Stimulated activated CD4-positive, alpha-beta T cell treated with anti-CD3 and anti-CD28 coated beads, Interleukin-1b, Interleukin-23, amount 100 ng/mL, for 48 hours (primary cell): ENCODE data around the gene HOXB8.
A peak's percentile ranks its signal among the peaks of the same experiment; 100 is the strongest.

ENCODE experiments used
- DNase-seq: peaks from one replicate; pipeline ENCODE4 v3.0.0-alpha.2; 2020

The HOXB8 gene

GRCh38 chr17:48637323-48638260 is 22.5 kb upstream of the HOXB8 start:
- DNase-seq, result no peak

GRCh38 chr17:48636177-48637018 is 21.3 kb upstream of the HOXB8 start:
- DNase-seq, result peak; percentile 79

- DNase-seq, result no peak
Observed at GRCh38 chr17:48634493-48635208, 19.6 kb upstream of the HOXB8 start.

GRCh38 chr17:48633266-48633677 is 18.2 kb upstream of the HOXB8 start:
- DNase-seq, result no peak

GRCh38 chr17:48632579-48633265 is 17.6 kb upstream of the HOXB8 start:
- DNase-seq, result no peak

GRCh38 chr17:48631693-48632578 is 16.8 kb upstream of the HOXB8 start:
- DNase-seq, result no peak

- DNase-seq, result no peak
Observed at GRCh38 chr17:48630925-48631692, 16.0 kb upstream of the HOXB8 start.

GRCh38 chr17:48630009-48630924 is 15.2 kb upstream of the HOXB8 start:
- DNase-seq, result no peak

- no peak for DNase-seq
Observed at GRCh38 chr17:48629411-48629759, 14.3 kb upstream of the HOXB8 start.

- no peak for DNase-seq
Observed at GRCh38 chr17:48628649-48629410, 13.7 kb upstream of the HOXB8 start.

GRCh38 chr17:48627623-48628521 is 12.8 kb upstream of the HOXB8 start:
- no peak for DNase-seq

- DNase-seq, result no peak
Observed at GRCh38 chr17:48627118-48627597, 12.1 kb upstream of the HOXB8 start.

GRCh38 chr17:48626245-48627117 is 11.4 kb upstream of the HOXB8 start, which contains the start of gene HOXB9:
TSS of gene HOXB9 (minus strand) at chr17:48626358. CDS start at chr17:48626269, 89 bp downstream.
- peak; percentile 47 for DNase-seq

- no peak for DNase-seq
Observed at GRCh38 chr17:48625495-48626244, 10.6 kb upstream of the HOXB8 start.
